ENCODE measurements around the gene PRG3. TPM values are rescaled to one million over a fixed set of nuclear protein-coding genes. Genes with fewer than 3 reads are reported as not detected.

PRG3 gene
- total and polyA plus RNA-seq, 9 of the 15 experiments (the other 6 are each of a cell fraction or from before 2014, with no cell fraction given): 0.18 to 0.55 (median 0.38) TPM; not detected in 6

DNA sequence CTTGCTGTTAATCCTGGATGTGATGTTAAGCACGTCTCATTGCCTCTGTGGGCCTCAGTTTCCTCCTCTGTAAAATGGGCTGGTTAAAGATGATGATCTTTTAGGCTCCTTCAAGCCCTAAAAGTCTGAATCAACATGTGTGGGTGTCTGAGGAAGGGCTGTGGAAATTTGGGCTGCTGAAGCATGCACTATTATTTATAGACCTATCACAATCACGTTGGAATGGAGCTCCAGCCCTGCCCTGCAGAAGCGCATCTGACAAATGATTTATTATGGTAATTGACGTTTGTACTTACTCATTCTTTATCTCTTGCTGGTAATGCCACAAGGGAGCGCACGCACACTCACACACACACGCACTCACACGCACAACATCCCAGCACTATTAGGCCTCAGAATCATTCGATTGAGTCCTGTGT, 22.4 kb downstream of the PRG3 start (continued):
- no peak for TF ChIP-seq PRMT5 (CRISPR knock-in tag; IDR thresholded peaks at IDR 0.05)
- TF ChIP-seq ZNF41 (CRISPR knock-in tag; conservative IDR thresholded peaks at IDR 0.05): no peak
- TF ChIP-seq, protein P1, sequence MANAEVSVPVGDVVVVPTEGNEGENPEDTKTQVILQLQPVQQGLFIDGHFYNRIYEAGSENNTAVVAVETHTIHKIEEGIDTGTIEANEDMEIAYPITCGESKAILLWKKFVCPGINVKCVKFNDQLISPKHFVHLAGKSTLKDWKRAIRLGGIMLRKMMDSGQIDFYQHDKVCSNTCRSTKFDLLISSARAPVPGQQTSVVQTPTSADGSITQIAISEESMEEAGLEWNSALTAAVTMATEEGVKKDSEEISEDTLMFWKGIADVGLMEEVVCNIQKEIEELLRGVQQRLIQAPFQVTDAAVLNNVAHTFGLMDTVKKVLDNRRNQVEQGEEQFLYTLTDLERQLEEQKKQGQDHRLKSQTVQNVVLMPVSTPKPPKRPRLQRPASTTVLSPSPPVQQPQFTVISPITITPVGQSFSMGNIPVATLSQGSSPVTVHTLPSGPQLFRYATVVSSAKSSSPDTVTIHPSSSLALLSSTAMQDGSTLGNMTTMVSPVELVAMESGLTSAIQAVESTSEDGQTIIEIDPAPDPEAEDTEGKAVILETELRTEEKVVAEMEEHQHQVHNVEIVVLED (CRISPR knock-in tag; IDR thresholded peaks at IDR 0.05): no peak
- TF ChIP-seq ZSCAN32 (CRISPR knock-in tag; IDR thresholded peaks at IDR 0.05): no peak
- TF ChIP-seq ETV1 (tag; conservative IDR thresholded peaks at IDR 0.05; ENCODE audit: low read depth): no peak
- TF ChIP-seq TCF7L2 (IDR thresholded peaks at IDR 0.05; ENCODE audit: low read depth, low read length): no peak
- TF ChIP-seq ZNF224 (CRISPR knock-in tag; IDR thresholded peaks at IDR 0.05): no peak
- peak; percentile 28 to 75; a peak in 3 of 4 replicates for TF ChIP-seq RCOR1 (IDR thresholded peaks at IDR 0.05; ENCODE audit: borderline replicate concordance in 1 of 2, low read depth in 2 of 2, low read length in 2 of 2)
- no peak for TF ChIP-seq MCM7 (IDR thresholded peaks at IDR 0.05)

DNA sequence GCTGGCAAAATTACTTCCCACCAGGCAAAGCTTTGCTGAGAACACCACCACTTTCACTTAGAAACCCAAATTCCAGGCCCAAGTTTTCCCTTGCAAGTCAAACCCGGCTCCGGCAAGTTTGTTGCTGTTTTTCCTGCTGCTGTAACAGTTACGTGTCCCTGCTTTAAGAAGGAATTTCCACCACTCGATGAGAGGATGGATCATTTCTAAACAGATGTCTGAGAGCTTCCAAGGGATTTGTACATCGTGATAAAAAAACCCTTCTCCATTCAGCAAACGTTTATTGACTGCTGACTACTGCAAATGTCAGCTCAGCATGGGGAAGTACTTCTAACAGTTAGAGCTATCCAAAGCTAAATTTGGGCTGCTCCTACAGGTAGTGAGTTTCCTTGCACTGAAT, 23.1 kb downstream of the PRG3 start:
- H3K9ac ChIP-seq (ENCODE audit: insufficient read depth in 1 of 2, low read depth in 2 of 2, low read length in 2 of 2): no peak overlapping the region
- no peaks in the 10 kb centered on the region for H3K9me3 ChIP-seq (replicated peaks; ENCODE audit: control insufficient read depth, insufficient read depth, low read depth, low read length)
- no peaks in the 10 kb centered on the region for H3K9me1 ChIP-seq (ENCODE audit: control insufficient read depth, insufficient read depth, low read length)
- CTCF ChIA-PET (ENCODE audit: low intra/inter-chr PET ratio): no interaction called here
- H4K20me1 ChIP-seq (replicated peaks; ENCODE audit: control insufficient read depth, insufficient read depth, low read length): no peaks in the 10 kb centered on the region
- 33% methylated on average over 6 of the region's 6 CpGs for WGBS (ENCODE audit: insufficient coverage, low coverage, missing lambda C conversion rate)
- H3K27ac ChIP-seq (ENCODE audit: extremely low read depth, low read depth, low read length): no peak overlapping the region
- no peaks in the 10 kb centered on the region for H3K36me3 ChIP-seq (ENCODE audit: control insufficient read depth, insufficient read depth, low read length)
- H3K4me2 ChIP-seq (ENCODE audit: insufficient read depth, low read length): no peak overlapping the region
- H3K4me1 ChIP-seq (replicated peaks in 1 of 2; ENCODE audit: control insufficient read depth in 2 of 2, insufficient read depth in 2 of 2, low read length in 2 of 2): peaks cover 19 to 32% of the 10 kb centered on the region in 2 experiments
- DNase-seq (ENCODE audit: extremely low read depth in 1 of 4, low spot score in 3 of 4): no peak
- no TSS peak for BruUV-seq (replicated peaks)
- H3K4me3 ChIP-seq: no peak overlapping the region
- ATAC-seq: no peak
- FAIRE-seq: no peak
- in situ Hi-C loops (cut with MboI) (no loop called here), intact Hi-C loops (cut with micrococcal nuclease) (loop anchor here (2.0 kb wide), 1 partner anchor 45 kb away; no protein-coding TSS in a partner anchor)
- POLR2A ChIA-PET: interaction anchor here (0.6 to 1.6 kb wide), 3 partner anchors 10 to 38 kb away, joined by 4 to 5 read pairs (median 4); no protein-coding TSS in a partner anchor
- H3K79me2 ChIP-seq (ENCODE audit: control insufficient read depth, insufficient read depth, low read length): no peaks in the 10 kb centered on the region
- H3K27me3 ChIP-seq (ENCODE audit: control insufficient read depth in 2 of 2, insufficient read depth in 2 of 2, low read length in 2 of 2): no peaks in the 10 kb centered on the region
- peak overlapping the region; percentile 47 for H2AFZ ChIP-seq (ENCODE audit: low read depth, low read length)
- no peak for TF ChIP-seq SNIP1 (IDR thresholded peaks at IDR 0.05; ENCODE audit: low read depth)
- TF ChIP-seq, protein P2, sequence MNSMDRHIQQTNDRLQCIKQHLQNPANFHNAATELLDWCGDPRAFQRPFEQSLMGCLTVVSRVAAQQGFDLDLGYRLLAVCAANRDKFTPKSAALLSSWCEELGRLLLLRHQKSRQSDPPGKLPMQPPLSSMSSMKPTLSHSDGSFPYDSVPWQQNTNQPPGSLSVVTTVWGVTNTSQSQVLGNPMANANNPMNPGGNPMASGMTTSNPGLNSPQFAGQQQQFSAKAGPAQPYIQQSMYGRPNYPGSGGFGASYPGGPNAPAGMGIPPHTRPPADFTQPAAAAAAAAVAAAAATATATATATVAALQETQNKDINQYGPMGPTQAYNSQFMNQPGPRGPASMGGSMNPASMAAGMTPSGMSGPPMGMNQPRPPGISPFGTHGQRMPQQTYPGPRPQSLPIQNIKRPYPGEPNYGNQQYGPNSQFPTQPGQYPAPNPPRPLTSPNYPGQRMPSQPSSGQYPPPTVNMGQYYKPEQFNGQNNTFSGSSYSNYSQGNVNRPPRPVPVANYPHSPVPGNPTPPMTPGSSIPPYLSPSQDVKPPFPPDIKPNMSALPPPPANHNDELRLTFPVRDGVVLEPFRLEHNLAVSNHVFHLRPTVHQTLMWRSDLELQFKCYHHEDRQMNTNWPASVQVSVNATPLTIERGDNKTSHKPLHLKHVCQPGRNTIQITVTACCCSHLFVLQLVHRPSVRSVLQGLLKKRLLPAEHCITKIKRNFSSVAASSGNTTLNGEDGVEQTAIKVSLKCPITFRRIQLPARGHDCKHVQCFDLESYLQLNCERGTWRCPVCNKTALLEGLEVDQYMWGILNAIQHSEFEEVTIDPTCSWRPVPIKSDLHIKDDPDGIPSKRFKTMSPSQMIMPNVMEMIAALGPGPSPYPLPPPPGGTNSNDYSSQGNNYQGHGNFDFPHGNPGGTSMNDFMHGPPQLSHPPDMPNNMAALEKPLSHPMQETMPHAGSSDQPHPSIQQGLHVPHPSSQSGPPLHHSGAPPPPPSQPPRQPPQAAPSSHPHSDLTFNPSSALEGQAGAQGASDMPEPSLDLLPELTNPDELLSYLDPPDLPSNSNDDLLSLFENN (IDR thresholded peaks at IDR 0.05; ENCODE audit: low read depth in 2 of 2, low read length in 2 of 2): no peak
- TF ChIP-seq, protein P3, sequence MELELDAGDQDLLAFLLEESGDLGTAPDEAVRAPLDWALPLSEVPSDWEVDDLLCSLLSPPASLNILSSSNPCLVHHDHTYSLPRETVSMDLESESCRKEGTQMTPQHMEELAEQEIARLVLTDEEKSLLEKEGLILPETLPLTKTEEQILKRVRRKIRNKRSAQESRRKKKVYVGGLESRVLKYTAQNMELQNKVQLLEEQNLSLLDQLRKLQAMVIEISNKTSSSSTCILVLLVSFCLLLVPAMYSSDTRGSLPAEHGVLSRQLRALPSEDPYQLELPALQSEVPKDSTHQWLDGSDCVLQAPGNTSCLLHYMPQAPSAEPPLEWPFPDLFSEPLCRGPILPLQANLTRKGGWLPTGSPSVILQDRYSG (tag; conservative IDR thresholded peaks at IDR 0.05; ENCODE audit: low read depth): no peak
- no peak for TF ChIP-seq DDX20 (tag; IDR thresholded peaks at IDR 0.05; ENCODE audit: low read depth)
- no peak for TF ChIP-seq GTF2E2 (tag; IDR thresholded peaks at IDR 0.05)
- no peak for TF ChIP-seq TCF3 (CRISPR knock-in tag; IDR thresholded peaks at IDR 0.05)

Data from K562 (cell line).